Activated CD4-positive, CD25-positive, alpha-beta regulatory T cell treated with anti-CD3 and anti-CD28 coated beads, Interleukin-2, amount 50 U/mL, for 16 hours (primary cell): ENCODE measurements around the gene NEK3.
"Not testable (repeated sequence)": the region's sequence is repeated elsewhere in the genome, so short reads cannot be mapped to it uniquely, and the experiment has no call there.

Source experiments
- DNase-seq: peaks from one replicate; pipeline ENCODE4 v3.0.0-alpha.2; 2020; ENCODE audit warnings: low read depth, low spot score

The NEK3 gene

DNA sequence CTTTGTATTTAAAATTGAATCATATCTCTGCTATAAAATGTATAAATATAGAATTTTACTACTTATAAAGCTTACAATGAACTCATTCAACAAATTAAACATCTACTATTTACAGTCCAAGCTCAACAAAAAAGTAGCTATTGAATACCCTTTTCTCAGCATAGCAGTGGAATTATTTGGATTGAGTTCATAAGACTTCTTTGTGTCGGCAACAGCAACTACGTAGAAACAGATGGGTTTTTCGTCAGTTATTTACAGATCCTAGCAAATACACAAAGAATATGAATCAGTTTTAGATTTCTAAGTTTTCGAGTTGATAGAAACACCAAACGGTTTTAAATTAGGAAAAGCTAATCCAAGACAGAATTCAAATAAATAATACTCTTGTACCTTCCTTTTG is 10.4 kb upstream of the NEK3 start:
- no peak for DNase-seq

DNA sequence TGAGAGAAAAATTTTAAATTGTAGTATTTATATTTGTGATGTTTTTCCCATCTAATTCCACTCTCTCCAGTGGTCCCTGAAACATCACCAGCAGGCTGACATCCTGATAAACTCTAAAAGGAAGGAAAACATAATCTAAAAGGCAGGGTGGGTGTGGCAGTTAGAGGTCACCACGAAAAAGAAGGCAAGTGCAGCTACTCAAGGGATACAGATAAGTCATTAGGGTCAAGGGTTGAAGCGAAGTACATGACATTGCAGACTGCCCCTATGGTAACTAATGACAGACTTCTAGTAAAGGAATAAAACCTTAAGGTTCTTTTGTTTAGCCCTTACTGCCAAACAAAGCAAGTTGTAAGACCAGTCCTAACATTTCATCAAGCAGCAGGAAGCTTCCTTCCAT is 6.0 kb upstream of the NEK3 start:
- no peak for DNase-seq

DNA sequence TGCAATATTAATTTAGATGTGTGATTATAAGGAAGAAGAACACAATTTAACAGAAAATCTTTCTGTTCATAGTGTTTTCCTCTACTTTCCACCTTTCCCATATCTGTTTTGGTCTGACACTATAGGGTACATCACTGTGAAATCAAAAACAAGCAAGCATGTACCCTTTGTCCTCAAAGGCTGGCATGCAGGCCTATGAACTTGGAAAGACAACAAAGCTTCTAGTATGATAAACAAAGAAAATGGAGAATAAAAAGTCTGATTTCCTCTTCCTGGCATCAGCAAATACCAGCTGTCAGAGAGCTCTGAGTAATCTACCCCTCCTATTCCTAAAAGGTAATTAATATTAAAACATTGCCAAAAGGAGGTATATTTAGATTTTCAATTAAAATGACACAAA is 5.6 kb upstream of the NEK3 start:
- DNase-seq: no peak

DNA sequence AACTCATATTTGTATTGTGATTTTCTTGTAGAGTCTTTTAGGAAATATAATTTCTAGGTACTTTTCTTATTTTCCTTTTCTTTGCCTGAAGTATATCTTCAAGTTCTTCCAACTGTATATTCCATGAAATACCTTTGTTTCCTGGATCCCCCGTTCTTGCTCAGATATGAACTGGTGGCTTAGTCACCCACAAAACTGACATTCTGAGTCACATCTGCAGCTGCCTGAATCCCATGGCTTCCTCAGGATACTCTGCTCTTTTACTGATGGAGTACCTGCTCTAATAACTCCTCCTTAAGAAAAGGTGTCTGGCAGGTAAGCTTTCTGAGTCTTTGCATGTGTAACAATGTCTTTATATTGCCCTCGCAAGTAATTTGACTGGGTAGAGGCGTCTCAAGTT is 4.5 kb upstream of the NEK3 start:
- not testable (repeated sequence) for DNase-seq

DNA sequence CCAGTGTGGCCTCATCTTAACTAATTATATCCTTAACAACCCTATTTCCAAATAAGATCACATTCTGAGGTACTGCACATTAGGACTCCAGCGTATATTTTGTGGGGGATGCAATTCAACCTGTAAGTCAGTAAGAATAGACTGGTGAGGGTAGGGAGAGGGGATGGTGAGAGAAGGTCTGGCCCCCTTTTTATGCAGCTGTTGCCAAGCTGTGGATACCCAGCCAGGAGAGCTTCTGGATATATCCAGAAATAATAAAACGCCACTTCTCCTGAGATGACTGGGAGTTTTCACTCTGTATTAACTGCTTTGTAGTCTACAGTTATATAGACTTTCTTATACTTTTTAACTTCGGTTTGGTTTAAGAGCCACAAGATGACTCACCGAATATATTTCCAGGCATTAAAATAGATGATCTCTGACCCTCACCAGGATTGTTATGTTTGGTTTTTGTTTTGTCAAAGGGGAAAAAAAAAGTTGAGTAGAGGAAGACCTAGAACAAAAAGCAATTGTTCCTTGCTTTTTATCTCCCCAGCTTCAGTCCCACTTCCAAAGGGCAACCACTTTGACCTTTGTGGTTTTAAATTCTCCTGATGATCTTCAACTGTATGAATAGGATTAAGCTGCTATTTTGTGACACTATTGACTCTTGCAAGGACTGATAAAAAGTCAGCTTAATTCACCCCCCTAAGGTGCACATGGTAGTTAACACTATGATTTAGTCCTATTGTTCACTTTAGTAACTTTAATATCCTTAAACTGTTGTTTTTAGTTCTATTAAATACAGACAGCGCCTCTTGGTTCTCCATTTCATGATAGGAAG is 3.1 kb upstream of the NEK3 start:
- DNase-seq: no peak

DNA sequence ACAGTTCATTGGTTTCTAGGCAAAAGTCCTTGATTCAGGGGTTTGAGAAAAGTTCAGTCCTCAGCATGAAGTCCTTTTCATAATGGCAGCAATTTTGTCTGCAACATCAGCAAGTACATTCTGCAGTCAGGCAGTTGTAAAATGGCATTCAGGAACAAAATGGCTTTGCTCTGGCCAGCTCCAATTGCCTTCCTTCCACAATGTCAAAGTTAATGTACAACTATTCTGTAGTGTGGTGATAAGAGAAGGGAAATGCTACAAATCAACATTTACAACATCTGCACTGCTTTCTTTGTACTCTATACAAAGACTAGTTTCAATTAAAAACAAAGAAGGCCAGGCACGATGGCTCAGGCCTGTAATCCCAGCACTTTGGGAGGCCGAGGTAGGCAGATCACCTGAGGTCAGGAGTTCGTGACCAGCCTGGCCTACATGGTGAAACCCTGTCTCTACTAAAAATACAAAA is 1.8 kb upstream of the NEK3 start:
- no peak for DNase-seq

DNA sequence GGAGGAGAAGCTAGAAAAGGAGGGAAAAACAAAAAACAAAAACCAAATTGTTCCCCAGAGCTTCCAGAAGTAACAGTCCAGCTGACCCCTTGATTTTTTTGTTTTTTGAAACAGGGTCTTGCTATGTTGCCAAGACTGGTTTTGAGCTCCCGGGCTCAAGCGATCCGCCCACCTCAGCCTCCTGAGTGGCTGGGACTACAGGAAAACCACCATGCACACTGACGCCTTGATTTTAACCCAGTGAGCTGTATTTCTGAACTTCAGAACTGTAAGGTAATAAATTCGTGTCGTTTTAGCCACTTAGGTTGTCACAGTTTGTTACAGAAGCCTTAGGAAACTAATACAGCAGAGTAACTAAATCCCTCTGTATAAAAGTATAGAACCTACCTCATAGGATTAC is 1.1 kb upstream of the NEK3 start:
- DNase-seq: no peak

DNA sequence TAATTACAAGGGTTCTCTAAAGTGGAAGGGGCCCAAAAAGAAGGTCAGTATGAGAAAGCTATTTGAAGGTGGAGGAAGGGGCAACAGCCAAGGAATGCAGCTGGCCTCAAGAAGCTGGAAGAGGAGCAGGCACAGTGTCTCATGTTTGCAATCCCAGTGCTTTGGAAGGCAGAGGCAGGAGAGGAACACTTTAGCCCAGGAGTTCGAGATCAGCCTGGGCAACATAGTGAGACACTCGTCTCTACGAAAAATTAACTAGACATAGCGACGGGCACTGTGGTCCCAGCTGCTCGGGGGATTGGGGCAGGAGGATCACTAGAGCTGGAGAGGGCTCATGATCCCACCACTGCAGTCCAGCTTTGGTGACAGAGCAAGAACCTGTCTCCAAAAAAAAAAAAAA is 656 bp upstream of the NEK3 start:
- no peak for DNase-seq

DNA sequence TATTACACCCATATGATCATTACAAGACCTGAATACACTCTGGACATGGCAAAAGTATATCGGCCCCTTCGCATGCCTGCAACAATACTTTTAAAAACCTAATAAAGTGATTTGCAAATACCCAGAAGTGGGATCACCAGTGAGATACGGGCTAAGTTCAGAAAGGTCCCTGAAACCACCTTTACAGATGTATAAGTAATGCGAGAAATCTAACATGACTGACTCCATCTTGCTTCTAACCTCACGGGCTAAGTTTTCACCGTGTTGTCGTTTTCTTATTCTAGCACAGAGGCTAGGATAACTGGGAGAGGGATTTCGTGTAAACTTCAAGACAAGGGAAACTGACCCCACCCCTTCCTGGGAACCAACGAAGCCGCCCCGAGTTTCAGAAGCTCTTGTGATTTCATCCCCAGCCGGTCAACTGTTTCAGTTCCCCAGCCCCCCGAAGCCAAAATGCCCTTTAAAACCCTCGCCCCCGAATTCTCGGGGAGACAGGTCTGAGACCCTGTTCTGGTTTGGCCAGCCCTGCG is 703 bp downstream of the NEK3 start:
- no peak for DNase-seq

DNA sequence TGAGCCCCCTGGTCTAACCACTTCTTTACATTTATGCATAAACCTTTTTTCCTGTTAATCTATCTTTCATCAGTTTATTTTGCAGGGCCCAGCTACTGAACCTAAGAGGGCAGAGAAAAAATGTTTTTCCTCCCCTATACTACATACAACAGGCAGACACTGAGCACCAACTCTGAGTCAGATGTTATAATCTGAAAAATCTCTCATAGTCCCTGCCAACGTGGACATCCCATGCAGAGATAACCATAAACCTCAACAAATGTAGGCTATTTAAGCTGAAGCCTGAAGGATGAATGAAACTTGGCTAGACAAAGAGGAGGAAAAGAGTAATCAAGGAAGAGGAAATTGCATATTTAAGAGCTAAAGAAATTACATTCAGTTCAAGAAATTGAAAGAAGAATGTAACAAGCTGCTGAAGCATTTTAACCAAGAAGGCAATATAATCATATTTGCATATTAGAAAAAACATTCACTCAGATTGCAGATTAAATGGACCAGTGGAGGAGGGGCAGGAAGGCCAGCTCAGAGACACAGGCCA is 2.6 kb downstream of the NEK3 start:
- DNase-seq: no peak

DNA sequence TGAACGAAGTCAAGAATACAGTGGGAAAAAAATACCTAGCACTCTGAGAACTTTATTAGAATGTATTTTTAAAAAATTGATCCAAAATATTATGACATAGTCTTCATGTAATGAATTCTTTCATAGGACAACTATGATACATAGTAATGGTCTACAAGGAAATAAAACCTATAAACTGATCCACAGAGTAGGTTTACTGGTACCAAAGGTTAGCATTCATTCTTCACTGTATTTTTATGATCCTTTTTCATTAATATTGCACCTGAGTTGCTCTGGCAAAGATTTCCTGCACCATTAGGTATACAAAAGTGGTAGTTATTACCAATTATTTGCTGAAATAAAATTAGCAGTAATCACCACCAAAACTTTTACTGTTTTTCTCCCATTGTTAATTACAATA is 4.2 kb downstream of the NEK3 start:
- no peak for DNase-seq

DNA sequence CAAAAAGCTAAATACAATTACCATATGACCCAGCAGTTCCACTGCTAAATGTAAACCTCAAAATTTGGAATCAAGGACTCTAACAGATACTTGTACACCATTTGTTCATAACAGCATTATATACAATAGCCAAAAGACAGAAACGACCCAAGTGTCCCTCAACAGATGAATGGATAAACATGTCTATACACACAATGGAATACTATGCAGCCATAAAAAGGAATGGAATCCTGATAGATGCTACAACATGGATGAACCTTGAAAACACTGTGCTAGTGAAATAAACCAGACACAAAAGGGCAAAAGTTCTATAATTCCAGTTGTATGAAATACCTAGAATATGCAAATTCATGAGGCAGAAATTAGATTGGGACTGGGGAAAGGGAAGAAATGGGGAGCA is 12.2 kb downstream of the NEK3 start:
- no peak for DNase-seq

DNA sequence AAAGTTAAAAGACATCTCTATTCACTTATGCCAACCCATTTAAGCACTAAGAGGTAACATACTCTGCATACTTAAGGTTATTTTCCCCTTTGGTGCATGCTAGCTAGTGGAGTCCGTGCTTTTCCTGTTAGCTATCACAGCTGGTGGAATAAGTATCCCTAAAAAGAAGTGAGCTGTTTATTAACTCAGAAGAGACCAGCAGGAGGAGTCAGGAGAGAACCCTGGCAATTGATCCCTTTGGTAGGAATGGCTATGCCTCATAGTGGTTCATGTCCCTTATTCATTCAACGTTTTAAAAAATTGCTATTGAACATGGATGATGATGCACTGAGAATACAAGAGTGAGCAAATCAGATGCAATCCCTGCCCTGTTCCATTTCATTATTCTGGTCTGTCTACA is 18.1 kb downstream of the NEK3 start:
- DNase-seq: no peak

DNA sequence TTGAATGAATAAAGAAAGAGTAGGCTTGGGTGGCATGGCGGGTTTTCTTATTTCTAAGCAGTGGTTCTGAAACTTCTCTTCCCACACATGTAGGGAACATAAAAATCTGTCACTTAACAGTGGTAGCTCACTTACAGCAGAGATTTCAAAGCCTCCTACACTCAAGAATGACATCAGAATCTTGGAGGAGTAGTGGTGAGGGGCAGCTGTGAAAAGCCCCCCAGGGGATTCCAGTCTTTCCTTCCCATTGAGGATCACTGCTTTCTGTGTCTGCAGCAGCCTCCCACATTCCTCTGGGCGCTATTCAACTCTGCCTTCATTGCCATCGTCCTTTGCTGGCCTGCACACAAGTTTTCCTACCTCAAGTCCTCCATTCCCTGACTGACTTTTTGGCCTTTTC is 21.9 kb downstream of the NEK3 start:
- DNase-seq: no peak

DNA sequence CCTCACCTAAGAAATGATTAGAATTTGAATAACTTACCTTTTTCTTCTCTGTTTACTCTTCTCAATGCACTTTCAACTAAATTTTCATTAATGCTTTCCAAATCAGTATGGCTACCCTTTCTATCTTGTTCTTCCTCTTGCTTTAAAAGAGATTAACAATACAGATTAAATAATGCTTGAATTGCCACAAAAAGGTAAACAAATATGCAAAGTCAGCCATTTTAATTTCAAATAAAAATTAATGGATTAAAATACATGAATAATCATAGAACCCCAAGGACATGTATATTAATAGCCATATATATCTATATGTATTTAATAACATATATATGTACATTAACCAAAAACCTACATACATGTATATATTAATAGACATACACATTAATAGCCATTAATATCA is 22.6 kb downstream of the NEK3 start:
- no peak for DNase-seq

DNA sequence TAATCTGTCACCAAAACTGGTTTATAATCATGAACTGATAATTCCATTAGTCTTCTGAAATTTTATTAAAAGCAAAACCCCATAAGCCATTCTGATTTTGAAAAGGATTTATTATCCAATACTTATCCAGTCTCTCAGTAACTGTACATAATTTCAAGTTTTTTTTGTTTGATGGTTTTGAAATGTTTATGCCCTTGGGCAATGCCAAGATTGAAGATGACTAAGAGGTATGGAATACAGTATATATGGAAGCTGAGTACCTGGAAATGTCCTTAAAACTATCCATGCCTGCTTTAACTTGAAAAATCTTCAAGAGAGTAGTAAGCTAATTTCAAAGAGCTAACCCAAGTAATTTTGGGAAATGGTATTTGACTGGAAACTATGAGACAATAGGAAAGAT is 28.8 kb downstream of the NEK3 start:
- no peak for DNase-seq

DNA sequence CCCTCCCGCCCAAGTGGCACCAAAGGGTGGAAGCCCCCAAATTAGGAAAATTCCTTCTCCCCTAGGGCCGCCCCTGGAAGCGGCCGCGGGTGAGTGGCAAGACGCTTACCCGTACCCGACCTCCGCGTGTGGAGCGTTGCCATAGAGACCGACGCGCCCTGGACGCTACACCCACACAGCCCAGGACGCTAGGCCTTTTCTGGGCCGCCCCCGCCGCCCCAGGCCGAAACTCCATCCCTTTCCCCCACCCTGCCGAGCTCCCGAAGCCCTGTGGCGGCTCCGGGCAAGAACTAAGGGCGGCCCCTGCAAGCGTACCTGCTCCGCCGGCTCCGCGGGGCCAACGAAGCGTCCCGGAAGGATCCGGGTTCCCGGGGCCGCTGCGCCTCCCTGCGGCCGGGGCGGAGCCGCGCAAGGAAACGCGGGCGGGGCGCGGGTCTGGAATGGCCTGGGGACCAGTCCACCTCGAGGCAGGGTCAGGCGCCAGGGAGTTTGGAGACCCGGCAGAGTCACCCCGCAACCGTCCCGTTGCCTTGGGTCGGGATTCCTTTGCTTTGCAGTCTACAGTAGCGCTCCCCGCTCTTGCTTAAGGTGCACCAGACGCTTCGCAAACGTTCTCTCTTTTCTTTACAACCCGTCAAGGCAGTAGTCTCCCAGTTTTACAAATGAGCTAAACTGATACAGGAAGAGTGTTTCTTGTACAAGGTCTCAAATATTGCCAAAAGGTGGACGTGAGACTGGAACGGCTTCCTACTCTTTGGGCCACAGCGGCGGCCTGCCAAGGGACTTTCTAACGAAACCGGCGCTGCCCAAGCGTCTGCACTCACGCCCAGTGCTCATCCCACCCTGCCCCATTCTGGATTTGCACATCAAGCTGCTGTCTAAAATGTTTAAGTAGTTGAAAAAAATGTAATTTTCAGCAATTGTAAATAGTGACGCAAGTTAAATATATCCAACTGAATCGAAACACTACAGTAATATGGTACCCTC is 30.4 kb downstream of the NEK3 start, which contains the start of gene NEK5:
Gene NEK5 (minus strand): TSS at position 360 of the 987 bp plus-strand sequence. CDS start 1,591 bp downstream, outside the sequence.
- no peak for DNase-seq

DNA sequence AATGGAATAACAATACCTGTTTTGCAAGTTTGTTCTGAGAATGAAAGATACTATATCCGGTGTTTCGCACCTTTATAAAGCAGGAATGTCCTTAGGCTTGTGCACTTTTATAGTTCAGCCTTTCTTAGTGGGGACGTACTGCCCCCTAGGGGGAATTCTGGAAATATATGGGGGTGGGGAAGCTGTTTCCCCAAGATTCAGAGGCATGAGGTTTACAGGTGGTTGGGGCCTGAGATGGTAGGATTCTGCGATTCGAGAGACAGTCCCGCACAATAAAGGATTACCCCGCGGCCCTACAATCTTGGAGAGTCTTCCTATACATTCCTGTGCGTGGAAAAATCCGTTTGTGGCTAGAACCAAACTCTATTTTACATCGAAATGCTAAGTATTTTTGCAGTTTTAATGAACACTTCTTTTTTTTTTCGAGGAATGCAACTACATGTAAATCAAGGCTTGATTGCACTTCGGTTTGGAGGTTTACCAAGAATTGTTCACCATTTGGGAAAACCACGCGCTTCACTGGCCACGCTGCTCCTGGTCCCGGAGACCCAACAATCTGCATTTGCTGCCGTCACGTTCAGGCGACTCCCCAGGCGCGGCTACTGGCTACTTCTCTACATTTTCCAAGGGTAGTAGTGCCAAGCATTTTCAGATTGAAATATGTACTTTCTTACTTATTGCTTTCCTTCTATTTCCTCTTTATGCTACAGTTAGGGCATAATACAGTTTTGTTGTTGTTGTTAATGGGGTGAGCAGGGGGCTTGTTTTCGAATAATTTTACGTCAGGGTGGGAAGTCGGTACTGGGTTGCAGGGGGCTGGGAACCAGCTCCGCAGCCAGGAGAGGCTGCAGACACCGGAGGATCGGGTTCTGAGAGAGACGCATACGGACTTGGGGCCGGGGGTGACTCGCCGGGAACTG is 31.4 kb downstream of the NEK3 start:
- DNase-seq: no peak

DNA sequence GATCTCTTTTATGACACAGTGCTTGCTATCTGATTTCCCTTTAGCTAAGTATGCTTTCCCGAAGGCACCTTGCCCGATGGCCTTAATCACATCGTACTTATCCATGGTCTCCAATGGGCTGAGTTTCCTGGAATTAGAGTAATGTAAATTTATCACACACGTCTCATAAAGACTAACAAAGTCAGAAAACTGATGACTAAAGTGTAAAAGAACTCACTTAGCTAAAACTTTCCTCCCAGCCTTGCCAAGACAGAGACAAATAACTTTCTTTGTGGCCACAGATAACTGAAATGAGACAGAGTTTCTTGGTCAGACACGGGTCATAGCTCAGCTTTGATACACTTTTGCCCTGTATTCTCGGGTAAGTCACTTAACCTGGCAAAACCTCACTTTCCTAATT is 32.0 kb downstream of the NEK3 start:
- DNase-seq: no peak

DNA sequence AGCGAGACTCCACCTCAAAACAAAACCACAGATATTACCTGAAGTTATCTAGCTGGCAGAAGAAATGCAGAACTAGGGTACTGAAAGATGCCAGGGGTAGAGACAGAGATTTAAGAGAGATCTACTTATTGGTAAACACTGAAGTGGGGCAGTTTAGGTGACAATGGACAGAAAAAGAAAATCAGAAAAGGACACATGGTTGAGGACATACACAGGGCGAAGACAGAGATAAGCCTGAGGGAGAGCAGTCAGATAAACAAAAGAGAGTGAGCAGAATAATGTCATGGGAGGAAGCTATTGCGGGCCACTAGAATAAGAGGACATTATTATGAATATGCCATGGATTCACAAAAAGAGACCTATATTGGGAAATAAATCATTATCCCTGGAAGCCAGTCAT is 33.9 kb downstream of the NEK3 start:
- no peak for DNase-seq

DNA sequence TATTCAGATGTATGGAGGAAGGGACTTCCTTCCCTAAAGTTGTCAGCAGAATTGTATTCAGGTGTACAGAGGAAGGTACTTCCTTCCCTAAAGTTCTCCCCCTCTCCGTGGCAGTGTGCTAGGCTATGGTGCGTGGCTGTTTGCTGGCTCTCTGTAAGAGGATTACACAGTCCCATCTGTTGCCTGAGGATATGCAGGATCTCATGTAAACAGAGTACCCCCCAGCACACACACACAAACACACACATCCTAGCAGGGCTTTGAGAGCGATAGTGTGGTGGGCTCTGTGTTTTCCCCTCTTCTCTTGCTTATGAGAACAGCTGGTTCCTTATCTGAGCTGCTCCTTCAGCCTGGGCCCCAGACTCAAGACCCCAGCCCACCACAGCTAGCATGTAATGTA is 40.8 kb downstream of the NEK3 start:
- no peak for DNase-seq
